ENCODE measurements around the gene ADARB1.

Gene ADARB1

DNA sequence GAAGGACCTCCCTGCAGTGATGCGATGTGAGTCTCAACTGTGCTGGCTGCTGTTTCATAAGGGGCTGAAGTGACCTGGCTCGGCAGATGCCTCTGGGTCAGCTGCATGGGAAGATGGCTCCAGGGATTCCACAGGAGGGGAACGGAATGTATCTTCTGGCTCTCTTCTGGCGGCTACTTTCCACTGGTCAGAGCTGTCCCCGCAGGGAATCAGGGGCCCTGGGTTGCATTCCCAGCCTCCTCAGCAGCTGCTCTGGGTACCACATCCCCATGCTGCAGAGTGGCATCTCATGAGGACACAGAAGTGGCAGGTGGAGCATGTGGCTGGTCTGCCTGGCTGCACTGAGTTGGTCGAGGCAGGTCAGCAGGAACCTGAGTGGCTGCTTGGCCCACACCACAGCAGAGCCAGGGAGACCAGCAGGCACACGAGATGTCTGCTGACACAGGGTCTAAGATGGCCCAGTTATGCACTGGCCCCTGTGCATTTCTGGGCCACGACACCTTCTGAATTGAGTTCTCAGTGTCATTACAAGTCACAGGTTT lies 170.5 kb downstream of the ADARB1 start:
- no peak for DNase-seq (ENCODE audit: low read depth)
- TF ChIP-seq POLR2A (IDR thresholded peaks at IDR 0.05; ENCODE audit: extremely low read depth, insufficient read length) = no peak
- TF ChIP-seq, protein P1, sequence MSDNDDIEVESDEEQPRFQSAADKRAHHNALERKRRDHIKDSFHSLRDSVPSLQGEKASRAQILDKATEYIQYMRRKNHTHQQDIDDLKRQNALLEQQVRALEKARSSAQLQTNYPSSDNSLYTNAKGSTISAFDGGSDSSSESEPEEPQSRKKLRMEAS (IDR thresholded peaks at IDR 0.05; ENCODE audit: low read depth, low read length) = no peak
- TF ChIP-seq CTCF (IDR thresholded peaks at IDR 0.05; ENCODE audit: low read depth, low read length) = no peak
- TF ChIP-seq MYC (IDR thresholded peaks at IDR 0.05; ENCODE audit: low read depth, low read length) = no peak
- H3K4me3 ChIP-seq (ENCODE audit: low read depth, low read length) = no peak overlapping the region

DNA sequence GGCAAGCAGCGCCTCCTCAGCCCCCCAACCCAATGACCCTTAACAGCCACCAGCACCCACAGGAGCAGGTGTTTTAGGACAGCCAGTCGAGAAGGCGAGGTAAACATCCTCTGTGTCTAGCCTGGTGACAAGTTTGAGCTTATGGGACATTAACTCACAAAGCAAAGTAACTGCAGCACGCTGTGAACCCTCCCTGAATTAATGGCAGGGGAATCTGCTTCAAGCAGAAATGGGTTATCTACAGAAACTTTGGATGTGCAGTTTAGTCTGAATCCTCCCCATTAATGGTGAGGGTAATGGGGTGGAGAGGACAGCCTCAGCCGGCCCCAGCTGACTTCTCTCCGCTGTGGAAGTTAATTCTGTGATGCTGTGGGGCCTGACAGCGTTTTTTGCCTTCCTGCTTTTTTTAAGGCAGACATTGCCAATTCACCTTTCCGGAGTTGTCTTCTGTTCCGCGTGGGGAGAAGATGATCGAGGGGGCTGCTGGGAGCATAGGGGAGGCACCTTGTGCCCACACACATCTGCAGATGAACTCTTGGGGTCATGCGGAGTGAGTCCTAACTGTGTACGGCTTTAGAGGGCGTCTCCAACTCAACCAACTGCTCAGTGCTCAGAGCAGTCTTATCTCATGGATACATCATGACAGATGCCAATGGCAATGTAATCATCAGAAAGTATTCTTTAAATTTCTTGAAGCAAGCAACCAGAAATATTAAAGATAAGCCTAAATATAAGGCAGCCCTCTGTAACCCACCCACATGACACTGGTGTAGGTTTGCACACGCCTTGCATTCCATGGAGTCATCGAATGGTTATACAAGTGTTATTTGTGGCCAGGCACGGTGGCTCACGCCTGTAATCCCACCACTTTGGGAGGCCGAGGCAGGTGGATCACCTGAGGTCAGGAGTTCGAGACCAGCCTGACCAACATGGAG lies 172.3 kb downstream of the ADARB1 start:
- TF ChIP-seq, protein P1 (IDR thresholded peaks at IDR 0.05; ENCODE audit: low read depth, low read length) = no peak
- no peak for TF ChIP-seq CTCF (IDR thresholded peaks at IDR 0.05; ENCODE audit: low read depth, low read length)
- H3K4me3 ChIP-seq (ENCODE audit: low read depth, low read length) = no peak overlapping the region
- DNase-seq (ENCODE audit: low read depth) = no peak

- no peak for DNase-seq (ENCODE audit: low read depth)
- H3K4me3 ChIP-seq (ENCODE audit: low read depth, low read length) = no peak overlapping the region
- TF ChIP-seq CTCF (IDR thresholded peaks at IDR 0.05; ENCODE audit: low read depth, low read length) (no peak), POLR2A (IDR thresholded peaks at IDR 0.05; ENCODE audit: extremely low read depth, insufficient read length) (no peak), MYC (IDR thresholded peaks at IDR 0.05; ENCODE audit: low read depth, low read length) (no peak)
- TF ChIP-seq, protein P1 (IDR thresholded peaks at IDR 0.05; ENCODE audit: low read depth, low read length) = no peak
Observed at GRCh38 chr21:45248301-45248892, 174.0 kb downstream of the ADARB1 start.

DNA sequence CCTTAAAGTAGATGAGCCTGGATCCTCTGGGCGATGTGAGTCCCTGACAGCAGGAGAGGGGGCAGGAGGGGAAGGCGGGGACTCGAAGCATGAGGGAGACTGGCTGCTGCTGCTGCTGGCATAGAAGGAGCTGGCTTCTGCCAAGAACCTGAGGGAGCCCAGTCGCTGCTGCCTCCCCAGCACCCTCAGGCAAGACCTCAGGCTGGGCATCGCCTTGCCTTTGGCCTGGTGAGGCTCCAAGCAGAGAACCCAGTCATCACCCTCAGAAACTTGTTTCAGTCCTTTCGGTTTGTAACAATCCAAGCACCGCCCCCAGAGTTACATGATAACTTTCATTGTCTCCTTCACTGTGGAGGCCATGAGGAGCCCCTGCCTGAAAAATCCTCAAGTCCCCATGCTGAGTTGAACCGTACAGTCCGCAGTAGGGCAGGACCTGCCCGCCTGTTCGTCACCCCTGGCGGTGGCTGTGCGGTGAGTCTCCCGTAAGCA lies 174.6 kb downstream of the ADARB1 start:
- DNase-seq (ENCODE audit: low read depth) = no peak
- no peak for TF ChIP-seq CTCF (IDR thresholded peaks at IDR 0.05; ENCODE audit: low read depth, low read length)
- no peak for TF ChIP-seq MYC (IDR thresholded peaks at IDR 0.05; ENCODE audit: low read depth, low read length)
- TF ChIP-seq, protein P1 (IDR thresholded peaks at IDR 0.05; ENCODE audit: low read depth, low read length) = no peak
- TF ChIP-seq POLR2A (IDR thresholded peaks at IDR 0.05; ENCODE audit: extremely low read depth, insufficient read length) = no peak
- no peak overlapping the region for H3K4me3 ChIP-seq (ENCODE audit: low read depth, low read length)

- no peak for DNase-seq (ENCODE audit: low read depth)
- TF ChIP-seq, protein P1 (IDR thresholded peaks at IDR 0.05; ENCODE audit: low read depth, low read length) = no peak
- TF ChIP-seq POLR2A (IDR thresholded peaks at IDR 0.05; ENCODE audit: extremely low read depth, insufficient read length) (no peak), MYC (IDR thresholded peaks at IDR 0.05; ENCODE audit: low read depth, low read length) (no peak), CTCF (IDR thresholded peaks at IDR 0.05; ENCODE audit: low read depth, low read length) (no peak)
- H3K4me3 ChIP-seq (ENCODE audit: low read depth, low read length) = no peak overlapping the region
Observed at GRCh38 chr21:45249626-45250025, 175.2 kb downstream of the ADARB1 start.

Measured in NB4 (cell line).